ENCODE measurements around the gene CPSF7.
A peak's percentile ranks its signal among the peaks of the same experiment; 100 is the strongest.
"Not testable (repeated sequence)": the region's sequence is repeated elsewhere in the genome, so short reads cannot be mapped to it uniquely, and the experiment has no call there.

CPSF7 gene

DNA sequence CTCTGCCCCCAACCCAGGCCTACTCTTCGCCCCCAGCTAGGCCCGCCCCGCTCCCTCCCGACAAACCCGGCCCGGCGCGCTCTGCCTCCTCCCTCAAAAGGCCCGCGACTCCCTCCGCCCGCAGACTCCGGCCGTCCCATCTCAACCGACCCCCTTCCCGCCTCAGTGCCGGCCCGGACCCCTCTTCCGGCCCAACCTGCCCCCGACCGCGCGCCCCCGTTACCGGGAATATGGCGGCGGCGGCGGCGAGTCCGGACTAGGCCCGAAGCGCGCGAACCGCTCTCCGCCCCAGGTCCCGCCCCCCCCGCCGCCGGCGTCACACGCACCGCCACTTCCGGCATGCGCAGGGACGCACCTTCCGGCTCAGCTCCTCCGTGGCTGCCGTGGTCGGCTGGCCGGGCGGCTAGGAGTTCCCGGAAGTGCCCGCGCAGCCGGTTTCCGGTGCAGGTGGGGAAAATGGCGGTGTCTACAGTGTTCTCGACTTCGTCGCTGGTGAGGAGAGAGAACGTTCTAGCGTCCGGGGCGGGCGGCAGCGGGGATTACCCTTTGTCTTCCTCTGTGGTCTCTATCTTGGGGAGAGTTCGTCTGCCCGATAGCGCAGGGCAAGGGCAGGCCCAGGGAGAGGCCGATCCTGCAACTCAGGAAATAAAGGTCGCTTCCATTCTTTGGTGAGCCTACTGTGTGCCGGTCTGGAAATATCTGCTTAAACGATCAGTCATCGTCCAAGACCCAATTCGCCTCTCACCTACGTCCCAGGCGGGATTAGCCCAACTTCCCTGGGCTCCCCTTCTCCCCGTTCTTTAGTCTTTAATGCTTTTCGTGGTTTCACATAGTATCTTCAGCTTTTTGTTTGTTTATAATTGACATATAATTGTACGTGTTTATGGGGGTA lies at the start of gene CPSF7, which contains the start of gene SDHAF2:
Gene CPSF7, minus strand, starts transcription at position 285 of the 892 bp plus-strand sequence. CDS start 740 bp downstream, outside the sequence.
Gene SDHAF2, plus strand, starts transcription at position 434 of the 892 bp plus-strand sequence. Its CDS starts 23 bp downstream, at position 457.
- DNase-seq = peak; percentile 97

- peak; percentile 36 for DNase-seq
Observed at GRCh38 chr11:61477727-61478148, 48.0 kb upstream of the CPSF7 start.

GRCh38 chr11:61477126-61477525 lies 47.4 kb upstream of the CPSF7 start:
- no peak for DNase-seq

DNA sequence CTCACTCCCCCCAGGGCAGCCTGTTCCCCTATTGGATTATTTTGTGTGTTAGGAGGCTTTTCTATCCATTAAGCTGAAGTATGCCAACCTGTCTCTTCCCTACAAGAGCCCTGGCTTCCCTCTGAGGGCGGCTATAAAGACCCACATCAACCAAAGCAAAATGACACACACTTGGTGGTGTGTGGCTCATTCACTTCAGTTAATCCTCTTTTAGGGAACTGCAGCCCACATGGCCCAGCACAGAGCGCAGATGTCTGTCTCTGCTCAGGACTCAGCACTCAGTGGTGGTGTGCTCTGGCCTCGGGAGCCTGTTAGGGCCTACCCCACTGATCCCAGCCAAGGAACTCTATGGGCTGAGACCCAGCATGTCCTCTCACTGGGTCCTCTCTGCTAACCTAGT lies 46.6 kb upstream of the CPSF7 start:
- no peak for DNase-seq

DNA sequence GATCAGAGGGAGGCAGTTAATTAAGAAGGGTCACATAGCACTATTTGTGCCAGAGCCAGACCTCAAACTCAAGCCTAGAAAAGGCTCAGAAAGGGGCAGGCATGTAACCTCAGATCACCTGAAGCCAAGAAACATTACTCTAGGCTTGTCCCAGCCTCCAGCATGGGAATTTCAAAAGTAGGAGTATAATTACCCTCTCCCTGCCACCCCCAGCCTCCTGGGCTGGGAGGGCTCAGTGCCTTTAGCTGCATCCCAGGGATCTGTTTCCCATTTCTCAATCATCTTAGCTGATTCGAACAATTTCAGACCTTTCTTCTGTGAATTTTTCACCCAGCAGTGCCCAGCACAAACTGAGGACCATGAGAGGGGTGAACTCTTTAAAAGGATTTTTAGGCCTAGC lies 45.7 kb upstream of the CPSF7 start:
- no peak for DNase-seq

- no peak for DNase-seq
Observed at GRCh38 chr11:61474013-61474643, 44.4 kb upstream of the CPSF7 start.

- DNase-seq = no peak
Observed at GRCh38 chr11:61473370-61474012, 43.7 kb upstream of the CPSF7 start.

DNA sequence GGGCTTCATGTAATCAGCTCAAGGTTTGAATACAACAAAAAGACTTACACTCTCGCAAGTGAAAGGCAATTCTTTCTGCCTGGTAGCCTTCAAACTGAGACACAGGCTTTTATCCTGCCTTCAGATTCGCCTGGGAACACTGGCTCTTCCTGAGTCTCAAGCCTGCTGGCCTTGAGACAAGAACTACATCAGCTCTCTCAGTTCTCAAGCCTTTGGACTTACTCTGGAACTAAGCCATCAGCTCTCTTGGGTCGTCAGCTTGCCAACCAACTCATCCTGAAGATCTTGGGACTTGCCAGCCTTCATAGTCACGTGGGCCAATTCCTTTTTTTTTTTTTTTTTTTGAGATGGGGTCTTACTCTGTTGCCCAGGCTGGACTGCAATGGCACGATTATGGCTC lies 43.1 kb upstream of the CPSF7 start:
- no peak for DNase-seq

DNA sequence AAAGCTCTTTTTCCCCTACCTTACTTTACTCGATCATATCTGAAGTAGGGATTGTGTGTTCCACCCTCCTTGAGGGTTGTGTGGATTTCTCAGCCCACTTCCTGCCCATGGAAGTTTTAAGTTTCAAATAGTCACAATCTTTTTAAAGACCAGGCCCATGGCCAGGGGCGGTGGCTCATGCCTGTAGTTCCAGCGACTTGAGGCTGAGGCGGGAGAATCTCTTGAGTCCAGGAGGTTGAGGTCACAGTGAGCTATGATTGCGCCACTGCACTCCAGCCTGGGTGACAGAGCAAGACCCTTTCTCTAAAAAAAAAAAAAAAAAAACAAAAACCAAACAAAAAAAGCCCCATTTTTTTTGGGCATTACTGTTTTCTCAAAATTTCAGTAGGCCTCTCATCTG lies 42.5 kb upstream of the CPSF7 start:
- no peak for DNase-seq

GRCh38 chr11:61468002-61468401 lies 38.2 kb upstream of the CPSF7 start:
- DNase-seq = no peak

GRCh38 chr11:61467602-61468001 lies 37.8 kb upstream of the CPSF7 start:
- not testable (repeated sequence) for DNase-seq

DNA sequence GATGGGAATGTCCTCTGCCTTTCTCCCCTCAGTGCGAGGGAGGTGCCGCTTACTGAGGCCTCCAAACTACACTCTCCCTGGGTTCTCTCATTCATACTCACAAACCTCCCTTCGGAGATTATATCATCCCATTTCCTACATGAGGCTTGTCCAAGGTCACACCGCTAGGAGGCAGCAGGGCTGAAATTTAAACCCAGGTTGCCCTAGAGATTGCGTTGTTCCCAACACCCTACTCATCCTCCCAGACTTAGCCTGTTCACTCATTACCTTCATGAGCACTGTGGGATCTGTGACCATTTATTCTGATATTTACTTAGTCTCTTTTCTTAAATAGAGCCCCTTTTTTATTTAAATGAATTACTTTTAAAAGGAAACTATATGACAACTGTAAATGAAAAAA lies 31.2 kb upstream of the CPSF7 start:
- no peak for DNase-seq

- no peak for DNase-seq
Observed at GRCh38 chr11:61460474-61460881, 30.7 kb upstream of the CPSF7 start.

DNA sequence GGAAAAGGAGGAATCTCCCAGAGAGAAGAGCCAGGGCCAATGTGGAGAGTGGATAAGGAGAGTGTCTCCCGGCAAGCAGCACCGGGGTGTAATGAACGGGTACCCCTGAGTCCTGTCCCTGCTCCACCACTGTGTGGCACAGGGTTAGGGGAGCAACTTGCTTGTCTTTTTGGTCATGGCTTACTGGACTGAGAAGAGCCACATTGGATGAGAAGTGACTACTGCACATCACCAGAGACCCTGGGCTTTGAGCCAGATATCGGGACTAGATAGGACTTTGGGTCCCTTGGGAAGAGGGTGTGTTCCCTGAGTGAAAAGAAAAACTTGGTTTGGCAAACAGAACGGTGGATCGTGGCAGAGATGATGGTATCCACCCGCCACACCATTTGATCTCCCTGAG lies 24.7 kb upstream of the CPSF7 start:
- DNase-seq = no peak

DNA sequence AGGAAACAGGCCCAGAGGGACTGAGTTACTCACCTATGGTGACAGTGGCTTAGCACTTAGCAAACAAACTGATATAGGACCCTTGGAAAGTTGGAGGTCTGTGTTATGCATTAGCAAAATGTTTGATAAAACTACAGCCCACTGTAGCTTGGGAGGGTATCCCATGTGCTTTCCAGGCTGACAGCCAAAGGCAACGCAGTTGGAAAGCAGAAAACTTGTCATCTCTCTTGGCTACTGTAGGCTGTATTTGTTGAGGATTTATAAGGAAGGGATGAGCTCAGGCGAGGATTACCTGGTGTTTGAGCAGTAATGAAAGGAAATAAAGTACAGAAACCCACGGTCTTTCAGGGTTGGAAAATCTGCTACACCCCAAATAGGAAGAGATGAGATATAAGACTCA lies 23.9 kb upstream of the CPSF7 start:
- no peak for DNase-seq

GRCh38 chr11:61452825-61453224 lies 23.1 kb upstream of the CPSF7 start:
- no peak for DNase-seq

GRCh38 chr11:61448552-61448927 lies 18.8 kb upstream of the CPSF7 start:
- no peak for DNase-seq

DNA sequence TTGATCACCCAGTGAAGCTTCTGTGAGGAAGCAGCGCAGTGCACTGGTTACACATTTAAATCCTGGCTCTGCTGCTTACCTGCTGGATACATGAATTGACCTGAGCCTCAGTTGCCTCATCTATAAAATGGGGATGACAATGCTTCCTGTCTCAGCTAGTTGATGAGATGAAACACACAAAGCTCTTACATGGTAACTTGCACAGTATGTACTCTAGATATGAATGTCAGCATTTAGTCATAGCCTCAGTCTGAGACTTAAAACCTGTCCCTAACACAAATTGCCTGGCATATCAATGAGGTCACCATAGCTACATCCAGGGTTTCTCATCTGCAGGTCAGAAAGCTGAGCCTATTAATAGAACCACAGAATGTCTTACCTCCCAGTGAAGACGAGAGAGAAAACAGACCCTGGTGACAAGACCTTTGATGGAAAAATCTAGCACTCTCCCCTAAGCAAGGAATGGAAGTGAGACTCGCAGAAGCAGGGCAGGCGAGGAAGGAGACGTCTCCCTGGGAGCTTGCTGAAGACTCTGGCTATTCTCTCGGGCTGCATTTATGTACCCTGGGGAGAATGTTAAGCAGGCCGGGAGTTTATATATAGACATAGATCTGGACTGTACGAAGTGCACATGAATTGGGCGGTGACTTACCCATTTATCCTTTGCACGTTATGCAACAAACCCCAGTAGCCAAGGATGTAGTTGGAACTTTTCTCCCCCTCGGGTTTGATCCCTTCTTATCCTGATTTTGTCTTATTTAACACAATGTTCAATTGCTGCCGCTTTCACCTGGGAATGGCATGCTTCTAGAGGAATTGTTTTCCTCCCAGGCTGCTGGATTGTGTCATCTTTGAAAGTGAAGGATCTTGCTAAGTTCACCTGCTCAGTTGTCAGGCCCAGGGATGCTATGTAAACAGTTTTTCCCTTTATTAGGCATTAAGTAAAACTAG lies 18.1 kb upstream of the CPSF7 start:
- no peak for DNase-seq

DNA sequence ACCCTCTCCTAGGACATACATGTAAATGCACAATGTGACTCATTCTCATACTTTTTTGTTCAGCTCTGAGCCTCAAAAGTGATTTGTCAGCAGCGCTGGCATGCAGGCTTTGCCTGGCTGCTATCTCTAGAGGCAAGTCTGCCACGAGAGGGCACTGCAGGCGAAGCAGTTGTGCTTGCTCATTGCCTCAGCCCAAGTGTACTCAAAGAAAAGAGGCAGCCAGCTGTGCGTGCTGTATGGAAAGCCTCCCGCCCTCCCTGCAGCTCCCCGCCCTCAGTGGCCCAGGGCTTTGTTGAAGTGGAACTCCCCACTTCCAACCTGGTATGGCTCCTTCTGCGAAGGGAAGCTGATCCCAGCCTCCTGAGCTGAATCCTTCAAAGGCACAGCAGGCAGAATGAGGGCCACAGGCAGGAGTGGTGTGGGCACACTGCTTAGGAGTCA lies 16.5 kb upstream of the CPSF7 start:
- DNase-seq = peak; percentile 59

- DNase-seq = no peak
Observed at GRCh38 chr11:61445516-61445915, 15.7 kb upstream of the CPSF7 start.

DNA sequence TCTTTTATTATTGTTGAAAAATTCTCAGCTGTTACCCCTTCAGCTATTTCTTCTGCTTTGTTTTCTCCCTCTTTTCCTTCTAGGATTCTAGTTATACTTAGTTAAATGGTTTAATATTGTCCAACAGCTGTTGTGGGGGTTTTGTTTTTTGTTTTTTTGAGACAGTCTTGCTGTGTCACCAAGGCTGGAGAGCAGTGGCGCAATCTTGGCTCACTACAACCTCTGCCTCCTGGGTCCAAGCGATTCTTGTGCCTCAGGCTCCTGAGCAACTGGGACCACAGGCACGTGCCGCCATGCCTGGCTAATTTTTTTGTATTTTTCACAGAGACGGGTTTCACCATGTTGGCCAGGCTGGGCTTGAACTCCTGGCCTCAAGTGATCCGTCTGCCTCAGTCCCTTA lies 12.8 kb upstream of the CPSF7 start:
- DNase-seq = no peak

- no peak for DNase-seq
Observed at GRCh38 chr11:61439615-61440014, 9.8 kb upstream of the CPSF7 start.

Measured in CD4-positive, alpha-beta T cell treated with Interleukin-17A for 1 hour (primary cell).